GM12874 (cell line): Measurements from ENCODE around the gene BAIAP2L1.

Source experiments
- CTCF ChIP-seq: IDR thresholded peaks from 2 replicates; pipeline ENCODE4 v1.5.1; 2011; ENCODE audit warnings: low read depth, mild to moderate bottlenecking, control low read depth, low read length, moderate library complexity; ENCODE audit not compliant: insufficient read depth

Gene BAIAP2L1

GRCh38 chr7:98305951-98306535 is 94.8 kb downstream of the BAIAP2L1 start:
- no peak for TF ChIP-seq CTCF

GRCh38 chr7:98303906-98304305 is 97.0 kb downstream of the BAIAP2L1 start:
- TF ChIP-seq CTCF = no peak

- no peak for TF ChIP-seq CTCF
These were observed 97.6 kb downstream of the BAIAP2L1 start for GRCh38 chr7:98303176-98303865.

GRCh38 chr7:98301693-98302470 is 99.0 kb downstream of the BAIAP2L1 start:
- TF ChIP-seq CTCF = no peak

DNA sequence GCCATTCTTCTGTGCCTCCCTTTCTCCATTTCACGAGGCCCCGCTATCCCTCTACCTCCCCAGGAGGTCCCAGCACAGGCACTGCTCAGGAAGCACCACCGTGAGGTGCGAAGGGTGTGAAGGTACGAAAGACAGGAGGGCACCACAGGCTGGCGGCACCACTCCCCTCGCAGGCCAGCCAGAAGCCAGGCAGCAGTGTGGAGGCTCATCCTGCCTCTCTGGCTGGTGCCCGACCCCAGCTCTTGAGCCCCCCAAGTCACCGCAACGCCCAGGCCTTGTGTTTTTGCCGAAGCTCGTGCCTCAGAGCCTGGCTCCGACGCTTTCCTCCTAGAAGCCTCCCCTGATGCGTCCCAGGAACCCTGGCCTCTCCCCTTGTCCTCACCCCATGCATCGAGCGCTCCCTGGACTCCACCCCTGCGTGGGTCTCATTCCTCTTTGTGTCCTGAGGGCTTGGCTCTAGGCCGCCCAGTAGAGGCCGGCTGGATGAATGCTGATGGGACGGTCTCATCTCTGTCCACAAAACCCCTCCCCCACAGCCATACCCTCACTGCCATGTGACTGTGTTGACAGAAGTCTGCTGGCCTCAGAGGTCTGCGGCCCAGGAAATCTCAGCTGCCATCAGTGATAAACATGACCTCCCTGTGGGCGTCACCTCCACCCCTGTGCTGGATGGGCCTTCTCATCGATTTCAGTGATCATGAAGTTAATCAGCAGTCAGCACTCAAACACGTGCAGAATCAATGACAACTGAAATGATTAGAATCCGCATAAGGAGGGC is 100.1 kb downstream of the BAIAP2L1 start:
- no peak for TF ChIP-seq CTCF

GRCh38 chr7:98297626-98298286 is 103.1 kb downstream of the BAIAP2L1 start:
- no peak for TF ChIP-seq CTCF
